ENCODE results near the gene TAS1R1.

GRCh38 chr1:6603915-6604558 lies 48.9 kb downstream of the TAS1R1 start:
- TF ChIP-seq POLR2AphosphoS5 (IDR thresholded peaks at IDR 0.05; ENCODE audit: borderline replicate concordance, low read depth, low read length), result no peak
- TF ChIP-seq EZH2 (IDR thresholded peaks at IDR 0.05), result no peak
- no peak for TF ChIP-seq FOXP2 (optimal IDR thresholded peaks at IDR 0.05; ENCODE audit: control extremely low read depth, extremely low read length, insufficient read depth)

Data from SK-N-MC (cell line).